ENCODE measurements around the gene PLSCR1.

The PLSCR1 gene

DNA sequence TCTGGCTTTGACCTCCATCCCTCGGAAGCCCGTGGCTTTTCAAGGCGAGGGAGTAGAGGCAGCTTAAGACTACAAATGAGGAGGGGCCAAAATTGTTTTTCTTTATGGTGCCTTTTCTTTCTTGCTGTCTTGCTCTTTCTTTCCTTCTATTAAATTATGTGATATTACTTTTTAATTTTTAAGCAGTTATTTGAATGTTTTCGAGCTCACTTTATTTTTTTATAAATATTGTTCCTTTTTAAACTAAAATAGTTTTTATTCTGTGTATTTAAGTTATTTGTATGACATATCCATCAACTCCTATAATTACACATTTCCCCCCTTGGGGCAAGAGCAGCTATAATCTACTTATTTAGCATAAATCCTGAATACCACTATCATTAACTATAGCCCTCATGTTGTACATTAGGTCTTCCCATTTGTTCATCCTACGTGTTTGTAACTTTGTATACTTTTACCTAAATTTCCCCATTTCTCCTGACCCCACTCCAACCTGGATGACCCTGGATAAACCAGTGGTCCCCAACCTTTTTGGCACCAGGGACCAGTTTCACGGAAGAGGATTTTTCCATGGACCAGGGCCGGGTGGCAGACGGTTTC is 622 bp upstream of the PLSCR1 start:
- no peak for DNase-seq (ENCODE audit: low read depth)
- H3K4me3 ChIP-seq (ENCODE audit: low read depth, low read length) = peak overlapping the region; percentile 87
- in situ Hi-C loops (cut with HindIII; ENCODE audit: low sequenced_read_pairs) = loop anchor here (5.0 kb wide), 1 partner anchor 48 kb away; no protein-coding TSS in a partner anchor
- TF ChIP-seq, protein P1, sequence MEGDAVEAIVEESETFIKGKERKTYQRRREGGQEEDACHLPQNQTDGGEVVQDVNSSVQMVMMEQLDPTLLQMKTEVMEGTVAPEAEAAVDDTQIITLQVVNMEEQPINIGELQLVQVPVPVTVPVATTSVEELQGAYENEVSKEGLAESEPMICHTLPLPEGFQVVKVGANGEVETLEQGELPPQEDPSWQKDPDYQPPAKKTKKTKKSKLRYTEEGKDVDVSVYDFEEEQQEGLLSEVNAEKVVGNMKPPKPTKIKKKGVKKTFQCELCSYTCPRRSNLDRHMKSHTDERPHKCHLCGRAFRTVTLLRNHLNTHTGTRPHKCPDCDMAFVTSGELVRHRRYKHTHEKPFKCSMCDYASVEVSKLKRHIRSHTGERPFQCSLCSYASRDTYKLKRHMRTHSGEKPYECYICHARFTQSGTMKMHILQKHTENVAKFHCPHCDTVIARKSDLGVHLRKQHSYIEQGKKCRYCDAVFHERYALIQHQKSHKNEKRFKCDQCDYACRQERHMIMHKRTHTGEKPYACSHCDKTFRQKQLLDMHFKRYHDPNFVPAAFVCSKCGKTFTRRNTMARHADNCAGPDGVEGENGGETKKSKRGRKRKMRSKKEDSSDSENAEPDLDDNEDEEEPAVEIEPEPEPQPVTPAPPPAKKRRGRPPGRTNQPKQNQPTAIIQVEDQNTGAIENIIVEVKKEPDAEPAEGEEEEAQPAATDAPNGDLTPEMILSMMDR (IDR thresholded peaks at IDR 0.05; ENCODE audit: low read depth, low read length, missing control alignments) = no peak

DNA sequence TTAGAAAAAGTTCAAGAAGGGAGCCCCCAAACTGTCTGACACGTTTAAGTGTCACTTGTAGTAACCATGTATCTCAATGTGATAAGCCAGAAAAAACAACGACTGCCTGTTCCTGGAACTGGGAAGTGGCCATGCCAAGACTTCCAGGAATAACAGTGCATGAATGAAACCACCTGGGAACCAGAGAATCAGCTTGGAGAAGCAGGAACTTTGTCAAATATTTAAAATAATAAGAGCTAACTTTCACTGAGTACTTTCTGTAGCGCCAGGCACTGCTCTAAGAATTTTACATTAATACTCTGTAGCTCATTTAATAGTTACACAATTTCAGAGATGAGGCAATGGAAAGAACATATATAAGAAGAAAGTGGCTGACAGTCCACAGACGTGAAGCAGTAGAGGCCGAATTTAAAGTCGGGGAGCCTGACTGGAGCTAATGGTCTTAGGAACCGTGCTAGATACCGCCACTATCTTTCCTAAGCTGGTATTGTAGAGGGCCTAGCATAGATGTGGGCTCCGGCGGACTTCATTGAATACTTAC is 876 bp downstream of the PLSCR1 start:
- in situ Hi-C loops (cut with HindIII; ENCODE audit: low sequenced_read_pairs) = loop anchor here (5.0 kb wide), 1 partner anchor 46 kb away; no protein-coding TSS in a partner anchor
- H3K4me3 ChIP-seq (ENCODE audit: low read depth, low read length) = peak overlapping the region; percentile 87
- no peak for DNase-seq (ENCODE audit: low read depth)
- TF ChIP-seq, protein P1 (IDR thresholded peaks at IDR 0.05; ENCODE audit: low read depth, low read length, missing control alignments) = no peak

DNA sequence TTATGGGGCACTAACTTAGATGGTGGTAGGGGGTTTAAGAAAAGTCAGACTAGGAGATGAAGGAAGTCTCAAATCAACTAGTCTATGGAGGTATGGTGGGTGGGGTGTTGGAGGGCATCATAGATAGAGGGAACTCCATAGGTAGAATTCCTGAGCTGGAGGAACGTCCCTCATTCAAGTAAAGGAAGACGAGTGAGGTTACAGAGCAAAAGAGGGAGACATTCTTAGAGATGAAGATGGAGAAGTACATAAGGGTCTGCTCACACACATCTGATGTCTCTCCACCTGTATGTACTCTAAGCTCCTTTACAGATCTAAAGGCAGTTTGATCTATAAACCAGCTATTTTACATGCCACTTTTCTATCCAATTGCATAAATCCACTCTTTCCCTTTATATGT is 1.4 kb downstream of the PLSCR1 start:
- peak overlapping the region; percentile 87 for H3K4me3 ChIP-seq (ENCODE audit: low read depth, low read length)
- no peak for DNase-seq (ENCODE audit: low read depth)
- TF ChIP-seq, protein P1 (IDR thresholded peaks at IDR 0.05; ENCODE audit: low read depth, low read length, missing control alignments) = no peak
- in situ Hi-C loops (cut with HindIII; ENCODE audit: low sequenced_read_pairs) = loop anchor here (5.0 kb wide), 1 partner anchor 46 kb away; no protein-coding TSS in a partner anchor

- TF ChIP-seq, protein P1 (IDR thresholded peaks at IDR 0.05; ENCODE audit: low read depth, low read length, missing control alignments) = no peak
- no peak for DNase-seq (ENCODE audit: low read depth)
- H3K4me3 ChIP-seq (ENCODE audit: low read depth, low read length) = peak overlapping the region; percentile 87
- in situ Hi-C loops (cut with HindIII; ENCODE audit: low sequenced_read_pairs) = loop anchor here (5.0 kb wide), 1 partner anchor 45 kb away; no protein-coding TSS in a partner anchor
Observed at GRCh38 chr3:146542179-146542578, 2.2 kb downstream of the PLSCR1 start.

- H3K4me3 ChIP-seq (ENCODE audit: low read depth, low read length) = no peak overlapping the region
- TF ChIP-seq, protein P1 (IDR thresholded peaks at IDR 0.05; ENCODE audit: low read depth, low read length, missing control alignments) = no peak
- DNase-seq (ENCODE audit: low read depth) = no peak
- in situ Hi-C loops (cut with HindIII; ENCODE audit: low sequenced_read_pairs) = loop anchor here (5.0 kb wide), 1 partner anchor 44 kb away; no protein-coding TSS in a partner anchor
Observed at GRCh38 chr3:146540978-146541377, 3.4 kb downstream of the PLSCR1 start.

DNA sequence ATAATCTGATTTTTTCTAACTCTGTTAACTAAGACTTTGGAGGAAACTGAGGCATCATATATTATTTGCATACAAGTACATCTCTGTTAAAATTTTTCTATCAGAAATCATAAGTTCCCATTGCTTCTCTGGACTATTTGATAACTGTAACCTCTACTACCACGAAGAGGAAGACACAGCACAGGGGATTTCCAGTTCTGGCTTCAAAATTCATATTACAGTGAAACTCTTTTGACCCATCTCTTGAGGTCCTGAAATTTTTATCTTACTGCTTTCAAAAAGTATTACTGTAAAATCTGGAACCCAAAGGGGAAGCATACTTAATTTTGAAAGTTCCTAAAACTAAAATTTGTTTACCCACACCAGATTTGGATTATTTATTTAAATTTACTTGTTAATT is 4.2 kb downstream of the PLSCR1 start:
- H3K4me3 ChIP-seq (ENCODE audit: low read depth, low read length) = no peak overlapping the region
- in situ Hi-C loops (cut with HindIII; ENCODE audit: low sequenced_read_pairs) = loop anchor here (5.0 kb wide), 1 partner anchor 43 kb away; no protein-coding TSS in a partner anchor
- no peak for DNase-seq (ENCODE audit: low read depth)
- TF ChIP-seq, protein P1 (IDR thresholded peaks at IDR 0.05; ENCODE audit: low read depth, low read length, missing control alignments) = no peak
